Left lung (tissue), 10 donors: ENCODE data around the gene LAMA1. TPM values are rescaled to one million over a fixed set of nuclear protein-coding genes. Genes with fewer than 3 reads are reported as not detected.

Experiments used
- ATAC-seq: fragments of 200-7000 bp; cut with Tn5 transposase; one replicate; pipeline ENCODE4 v1.9.1; 2020; ENCODE audit warnings: moderate library complexity
- DNase-seq, 4 donors: peaks; one replicate each; pipeline ENCODE4 v3.0.0-alpha.2; 2013 to 2020
- H3K27ac ChIP-seq, 2 donors: fragments of 200-600 bp; sonication (generic) in 1 of 2; one replicate each; pipeline versions ENCODE4 v1.5.0 to v1.8.0; 2020 to 2021
- H3K27me3 ChIP-seq, 2 donors: fragments of 200-600 bp; sonication (generic) in 1 of 2; one replicate each; pipeline versions ENCODE4 v1.5.0 to v1.8.0; 2020 to 2021
- H3K36me3 ChIP-seq, 2 donors: fragments of 200-600 bp; sonication (generic) in 1 of 2; one replicate each; pipeline versions ENCODE4 v1.5.0 to v1.8.0; 2020 to 2021
- H3K4me1 ChIP-seq, 2 donors: fragments of 200-600 bp; one replicate each; pipeline ENCODE4 v1.8.0; 2021
- H3K4me3 ChIP-seq, 2 donors: fragments of 200-600 bp; sonication (generic) in 1 of 2; one replicate each; pipeline versions ENCODE4 v1.5.0 to v1.8.0; 2020 to 2021; ENCODE audit warnings: mild to moderate bottlenecking in 1 of 2
- H3K9me3 ChIP-seq, 2 donors: fragments of 200-600 bp; sonication (generic) in 1 of 2; one replicate each; pipeline versions ENCODE4 v1.5.0 to v1.8.0; 2020 to 2021
- CTCF ChIP-seq, 2 donors: fragments of 200-600 bp; sonication (generic) in 1 of 2; IDR thresholded peaks; one replicate each; pipeline versions ENCODE4 v1.5.0 to v1.8.0; 2021; ENCODE audit warnings: antibody characterized with exemption in 2 of 2
- intact Hi-C, 2 donors: fragments of 100-400 bp; cut with DNase I; formaldehyde crosslinking; loops; one replicate each; pipeline versions ENCODE4 v1.11.2 to v1.14.2; 2022
- polyA plus RNA-seq, 6 donors: library from polyadenylated mRNA; unstranded; fragments of 120-200 nt; gene quantifications; one replicate each; pipeline ENCODE4 v1.2.1, GENCODE V29; 2013; ENCODE audit not compliant: insufficient read length in 6 of 6
- total RNA-seq, 2 donors: library from RNA; stranded (reverse); fragmentation: NEBNext Ultra II Directional; extraction: Animal tissue kit (Norgen Biotek cat#: 25700); gene quantifications; one replicate each; pipeline ENCODE4 v1.2.1, GENCODE V29; 2021
- donor health status: DM: no; HTN: yes; CAD: no.
- donor health status: DM: no; HTN: no; CAD: no.

Gene LAMA1
- total and polyA plus RNA-seq, 8 donors, result 2.4 to 22.9 (median 11.6) TPM

GRCh38 chr18:7096838-7097237 is 20.8 kb downstream of the LAMA1 start:
- Histone ChIP-seq H3K4me1 (no peaks in the 10 kb centered on the region), H3K27ac (no peak overlapping the region), H3K4me3 (no peak overlapping the region), H3K27me3 (no peaks in the 10 kb centered on the region), H3K36me3 (no peaks in the 10 kb centered on the region), H3K9me3 (no peaks in the 10 kb centered on the region)
- intact Hi-C loops, result no loop called here
- no peak for DNase-seq
- ATAC-seq, result no peak
- TF ChIP-seq CTCF (IDR thresholded peaks at IDR 0.05), result no peak

- Histone ChIP-seq H3K9me3 (no peaks in the 10 kb centered on the region), H3K27me3 (no peaks in the 10 kb centered on the region), H3K4me1 (no peaks in the 10 kb centered on the region), H3K4me3 (no peak overlapping the region), H3K27ac (no peak overlapping the region), H3K36me3 (no peaks in the 10 kb centered on the region)
- ATAC-seq (peak; percentile 74), DNase-seq (no peak)
- no peak for TF ChIP-seq CTCF (IDR thresholded peaks at IDR 0.05)
- intact Hi-C loops, result no loop called here
Observed at GRCh38 chr18:7094427-7094826, 23.2 kb downstream of the LAMA1 start.

GRCh38 chr18:7090771-7091170 is 26.8 kb downstream of the LAMA1 start:
- ATAC-seq (no peak), DNase-seq (no peak)
- no peak for TF ChIP-seq CTCF (IDR thresholded peaks at IDR 0.05)
- intact Hi-C loops, result no loop called here
- Histone ChIP-seq H3K27ac (no peak overlapping the region), H3K4me3 (no peak overlapping the region), H3K9me3 (no peaks in the 10 kb centered on the region), H3K27me3 (peaks cover 0 to 5% of the 10 kb centered on the region in 2 donors), H3K36me3 (no peaks in the 10 kb centered on the region), H3K4me1 (no peaks in the 10 kb centered on the region)

- DNase-seq, result no peak
- ATAC-seq, result no peak
- Histone ChIP-seq H3K4me3 (no peak overlapping the region), H3K9me3 (no peaks in the 10 kb centered on the region), H3K27ac (no peak overlapping the region), H3K36me3 (no peaks in the 10 kb centered on the region), H3K4me1 (peaks cover 0 to under 1% of the 10 kb centered on the region in 2 donors), H3K27me3 (peaks cover 0 to 5% of the 10 kb centered on the region in 2 donors)
- intact Hi-C loops, result no loop called here
- no peak for TF ChIP-seq CTCF (IDR thresholded peaks at IDR 0.05)
Observed at GRCh38 chr18:7089369-7089768, 28.2 kb downstream of the LAMA1 start.

- Histone ChIP-seq H3K4me3 (no peak overlapping the region), H3K36me3 (no peaks in the 10 kb centered on the region), H3K27me3 (peaks cover 0 to 5% of the 10 kb centered on the region in 2 donors), H3K27ac (peak overlapping the region in 1 of 2 donors; percentile 15), H3K4me1 (peaks cover 0 to 3% of the 10 kb centered on the region in 2 donors), H3K9me3 (no peaks in the 10 kb centered on the region)
- TF ChIP-seq CTCF (IDR thresholded peaks at IDR 0.05), result no peak
- intact Hi-C loops, result no loop called here
- ATAC-seq, result peak; percentile 72
- no peak for DNase-seq
Observed at GRCh38 chr18:7084080-7085065, 33.2 kb downstream of the LAMA1 start.
